HL-60 (cell line): ENCODE data around the gene P2RY6.

Source experiments
- DNase-seq, 2 experiments: peaks; one replicate each; pipeline ENCODE4 v3.0.0-alpha.2; 2010 to 2020; ENCODE audit warnings: low read depth in 1 of 2, low spot score in 1 of 2
- H3K27ac ChIP-seq: fragments of 250-450 bp; sonication (Bioruptor Pico); replicated peaks from 2 replicates; pipeline ENCODE4 v1.5.1; 2020; ENCODE audit warnings: mild to moderate bottlenecking, moderate library complexity
- H3K27me3 ChIP-seq: fragments of 250-450 bp; sonication (Bioruptor Pico); 2 replicates; pipeline ENCODE4 v1.5.1; 2021; ENCODE audit warnings: mild to moderate bottlenecking, moderate library complexity; ENCODE audit not compliant: insufficient read depth, poor library complexity, severe bottlenecking
- H3K4me3 ChIP-seq: replicated peaks from 2 replicates; pipeline ENCODE4 v1.5.1; 2011; ENCODE audit warnings: mild to moderate bottlenecking, control low read depth, low read length; ENCODE audit not compliant: insufficient read depth
- GABPA ChIP-seq: IDR thresholded peaks from 2 replicates; pipeline ENCODE4 v1.6.1; 2012; ENCODE audit warnings: low read depth
- POLR2AphosphoS5 ChIP-seq: IDR thresholded peaks from 2 replicates; pipeline ENCODE4 v1.6.1; 2012; ENCODE audit warnings: low read depth
- SPI1 ChIP-seq: IDR thresholded peaks from 2 replicates; pipeline ENCODE4 v1.6.1; 2012; ENCODE audit warnings: low read depth, mild to moderate bottlenecking, borderline replicate concordance
- TF ChIP-seq, protein P1 (sequence below): IDR thresholded peaks from one replicate; pipeline ENCODE4 v1.5.1; 2011; ENCODE audit warnings: low read length, control low read depth, inconsistent platforms; ENCODE audit not compliant: insufficient read depth
- TF ChIP-seq, protein P2 (sequence below): IDR thresholded peaks from 2 replicates; pipeline ENCODE4 v1.6.1; 2012; ENCODE audit warnings: low read depth; ENCODE audit not compliant: insufficient replicate concordance

The P2RY6 gene

DNA sequence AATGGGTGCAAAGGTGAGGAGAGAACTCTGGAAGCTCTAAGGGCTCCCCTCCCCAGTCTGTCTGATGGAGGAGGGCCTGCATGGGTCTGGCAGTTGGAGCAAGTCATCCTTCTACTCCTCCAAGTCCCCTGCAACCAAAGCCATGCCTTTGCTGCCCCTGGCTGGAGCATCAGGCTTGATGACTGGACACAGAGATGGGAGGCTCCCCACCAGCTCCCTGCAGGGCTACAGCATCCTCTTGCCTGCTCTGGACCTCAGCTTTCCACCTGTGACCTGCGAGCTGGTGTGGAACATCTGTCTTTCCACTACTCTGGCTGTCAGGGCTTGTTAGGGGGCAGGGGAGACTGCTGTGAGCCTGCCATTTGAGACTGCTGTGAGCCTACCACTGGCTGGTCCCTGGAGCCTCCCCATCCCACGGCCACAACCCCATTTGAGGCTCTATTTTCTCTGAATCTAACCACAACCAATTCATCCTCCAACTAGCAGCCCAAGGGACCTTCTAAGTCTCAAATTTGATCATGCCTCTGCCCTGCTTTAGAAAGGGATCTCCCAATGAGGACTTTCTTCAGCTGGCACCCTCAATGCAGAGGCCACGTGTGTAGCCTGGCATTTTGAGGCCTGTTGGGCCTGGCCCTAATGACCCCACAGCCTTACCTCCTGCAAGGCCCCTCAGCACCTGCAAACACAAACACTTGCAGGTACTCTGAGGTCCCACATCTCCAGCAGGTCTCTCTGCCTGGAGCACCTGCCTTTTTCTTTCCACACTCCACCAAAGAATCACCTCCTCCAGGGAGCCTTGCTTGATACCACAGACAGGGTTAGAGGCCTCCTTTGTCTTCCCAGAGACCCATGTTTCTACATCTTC is 9.9 kb downstream of the P2RY6 start:
- H3K27me3 ChIP-seq: no peaks in the 10 kb centered on the region
- no peak for TF ChIP-seq SPI1
- TF ChIP-seq, protein P1, sequence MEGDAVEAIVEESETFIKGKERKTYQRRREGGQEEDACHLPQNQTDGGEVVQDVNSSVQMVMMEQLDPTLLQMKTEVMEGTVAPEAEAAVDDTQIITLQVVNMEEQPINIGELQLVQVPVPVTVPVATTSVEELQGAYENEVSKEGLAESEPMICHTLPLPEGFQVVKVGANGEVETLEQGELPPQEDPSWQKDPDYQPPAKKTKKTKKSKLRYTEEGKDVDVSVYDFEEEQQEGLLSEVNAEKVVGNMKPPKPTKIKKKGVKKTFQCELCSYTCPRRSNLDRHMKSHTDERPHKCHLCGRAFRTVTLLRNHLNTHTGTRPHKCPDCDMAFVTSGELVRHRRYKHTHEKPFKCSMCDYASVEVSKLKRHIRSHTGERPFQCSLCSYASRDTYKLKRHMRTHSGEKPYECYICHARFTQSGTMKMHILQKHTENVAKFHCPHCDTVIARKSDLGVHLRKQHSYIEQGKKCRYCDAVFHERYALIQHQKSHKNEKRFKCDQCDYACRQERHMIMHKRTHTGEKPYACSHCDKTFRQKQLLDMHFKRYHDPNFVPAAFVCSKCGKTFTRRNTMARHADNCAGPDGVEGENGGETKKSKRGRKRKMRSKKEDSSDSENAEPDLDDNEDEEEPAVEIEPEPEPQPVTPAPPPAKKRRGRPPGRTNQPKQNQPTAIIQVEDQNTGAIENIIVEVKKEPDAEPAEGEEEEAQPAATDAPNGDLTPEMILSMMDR: no peak
- DNase-seq: no peak
- no peak overlapping the region for H3K4me3 ChIP-seq
- no peak overlapping the region for H3K27ac ChIP-seq

DNA sequence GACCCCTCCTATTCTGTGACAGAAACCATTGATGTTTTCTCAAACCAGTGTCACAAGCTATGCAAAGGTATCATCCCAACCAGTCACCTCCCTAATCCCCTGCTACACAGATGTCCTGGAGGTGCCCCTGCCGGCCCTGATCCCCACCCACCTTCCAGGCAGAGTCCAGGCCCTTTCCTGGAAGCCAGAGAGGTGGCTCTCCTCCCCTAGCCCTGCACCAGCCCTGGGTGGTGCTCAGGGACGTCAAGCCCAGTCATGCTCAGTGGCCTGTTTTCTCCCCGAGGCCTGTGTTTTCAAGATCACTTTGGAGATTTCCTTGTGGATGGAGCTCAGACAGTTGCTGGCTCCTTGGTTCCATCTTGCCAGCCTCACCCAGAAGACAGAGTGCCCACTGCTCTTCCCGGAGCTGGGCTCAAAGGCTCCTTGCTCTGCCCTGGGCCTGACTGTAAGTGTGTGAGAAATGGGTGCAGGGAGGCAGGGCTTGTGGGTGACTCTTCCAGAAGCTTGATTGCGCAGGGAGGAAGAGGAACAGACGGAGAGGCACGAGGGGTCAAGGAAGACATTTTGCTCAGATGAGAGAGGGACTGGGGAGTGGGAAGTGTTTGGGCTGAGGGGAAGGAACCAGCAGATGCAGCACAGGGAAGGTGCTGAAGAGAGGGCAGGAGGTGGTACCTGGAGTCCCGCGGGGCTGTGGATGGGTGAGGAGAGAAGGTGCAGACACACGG is 11.3 kb downstream of the P2RY6 start:
- peak; percentile 32 to 54 for DNase-seq
- TF ChIP-seq SPI1 (peak; percentile 26; the same call in 1 of the 2 replicates), POLR2AphosphoS5 (no peak)
- H3K27ac ChIP-seq: no peak overlapping the region
- H3K27me3 ChIP-seq: no peaks in the 10 kb centered on the region
- H3K4me3 ChIP-seq: no peak overlapping the region

DNA sequence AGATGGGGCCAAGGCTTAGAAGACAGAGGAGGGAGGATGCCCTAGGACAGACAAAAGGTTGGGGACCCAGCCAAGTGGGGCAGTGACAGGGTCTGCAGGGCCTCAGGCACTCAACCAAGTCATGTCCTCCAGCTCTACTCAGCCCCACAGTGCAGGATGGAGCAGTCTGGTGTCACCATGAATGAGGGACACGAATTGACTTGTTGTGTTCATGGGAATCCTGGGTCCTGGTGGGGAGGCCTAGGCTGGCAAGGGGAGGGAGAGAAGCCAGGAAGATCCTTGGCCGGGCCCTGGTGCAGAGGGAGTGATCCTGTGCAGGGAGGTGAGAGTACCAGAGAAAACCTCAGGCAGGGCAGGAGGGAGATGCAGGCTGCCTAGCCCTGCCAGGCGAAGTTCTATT is 12.0 kb downstream of the P2RY6 start:
- TF ChIP-seq, protein P2, sequence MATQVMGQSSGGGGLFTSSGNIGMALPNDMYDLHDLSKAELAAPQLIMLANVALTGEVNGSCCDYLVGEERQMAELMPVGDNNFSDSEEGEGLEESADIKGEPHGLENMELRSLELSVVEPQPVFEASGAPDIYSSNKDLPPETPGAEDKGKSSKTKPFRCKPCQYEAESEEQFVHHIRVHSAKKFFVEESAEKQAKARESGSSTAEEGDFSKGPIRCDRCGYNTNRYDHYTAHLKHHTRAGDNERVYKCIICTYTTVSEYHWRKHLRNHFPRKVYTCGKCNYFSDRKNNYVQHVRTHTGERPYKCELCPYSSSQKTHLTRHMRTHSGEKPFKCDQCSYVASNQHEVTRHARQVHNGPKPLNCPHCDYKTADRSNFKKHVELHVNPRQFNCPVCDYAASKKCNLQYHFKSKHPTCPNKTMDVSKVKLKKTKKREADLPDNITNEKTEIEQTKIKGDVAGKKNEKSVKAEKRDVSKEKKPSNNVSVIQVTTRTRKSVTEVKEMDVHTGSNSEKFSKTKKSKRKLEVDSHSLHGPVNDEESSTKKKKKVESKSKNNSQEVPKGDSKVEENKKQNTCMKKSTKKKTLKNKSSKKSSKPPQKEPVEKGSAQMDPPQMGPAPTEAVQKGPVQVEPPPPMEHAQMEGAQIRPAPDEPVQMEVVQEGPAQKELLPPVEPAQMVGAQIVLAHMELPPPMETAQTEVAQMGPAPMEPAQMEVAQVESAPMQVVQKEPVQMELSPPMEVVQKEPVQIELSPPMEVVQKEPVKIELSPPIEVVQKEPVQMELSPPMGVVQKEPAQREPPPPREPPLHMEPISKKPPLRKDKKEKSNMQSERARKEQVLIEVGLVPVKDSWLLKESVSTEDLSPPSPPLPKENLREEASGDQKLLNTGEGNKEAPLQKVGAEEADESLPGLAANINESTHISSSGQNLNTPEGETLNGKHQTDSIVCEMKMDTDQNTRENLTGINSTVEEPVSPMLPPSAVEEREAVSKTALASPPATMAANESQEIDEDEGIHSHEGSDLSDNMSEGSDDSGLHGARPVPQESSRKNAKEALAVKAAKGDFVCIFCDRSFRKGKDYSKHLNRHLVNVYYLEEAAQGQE: no peak
- TF ChIP-seq POLR2AphosphoS5: no peak
- TF ChIP-seq, protein P1: no peak
- TF ChIP-seq GABPA: no peak
- TF ChIP-seq SPI1: no peak
- DNase-seq: no peak
- Histone ChIP-seq H3K27ac (no peak overlapping the region), H3K4me3 (no peak overlapping the region), H3K27me3 (no peaks in the 10 kb centered on the region)

DNA sequence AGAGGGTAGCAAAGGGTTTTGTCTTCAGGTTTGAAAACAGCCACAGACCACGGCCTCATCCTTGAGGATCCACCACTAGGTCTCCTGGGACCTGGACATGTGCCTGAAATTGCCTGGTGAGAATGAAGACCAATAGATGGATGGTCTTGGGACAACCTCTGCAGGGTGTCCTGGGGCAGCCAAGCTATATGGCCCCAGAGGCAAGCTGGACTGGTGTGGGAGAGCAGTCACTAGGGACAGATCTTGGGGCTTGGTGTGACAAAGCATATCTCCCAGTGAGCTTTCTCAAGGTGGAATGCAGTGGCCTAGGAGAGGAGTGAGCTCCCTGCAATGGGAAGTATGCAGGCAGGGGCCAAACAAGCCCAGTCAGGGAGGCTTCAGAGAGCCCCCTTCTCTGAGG is 13.6 kb downstream of the P2RY6 start:
- TF ChIP-seq, protein P2: no peak
- TF ChIP-seq POLR2AphosphoS5 (no peak), GABPA (no peak), SPI1 (no peak)
- TF ChIP-seq, protein P1: no peak
- DNase-seq: no peak
- Histone ChIP-seq H3K4me3 (no peak overlapping the region), H3K27me3 (no peaks in the 10 kb centered on the region), H3K27ac (no peak overlapping the region)
